Measurements from ENCODE around the gene IRF4. TPM values are rescaled to one million over a fixed set of nuclear protein-coding genes. Genes with fewer than 3 reads are reported as not detected.

Gene IRF4
- total RNA-seq, 1 experiment from 2014 or later: 0.15 TPM

- ChIA-PET POLR2A (ENCODE audit: unreplicated experiment) (no interaction called here), CTCF (no interaction called here)
- Histone ChIP-seq H3K9ac (ENCODE audit: low read length) (no peak overlapping the region), H3K4me2 (ENCODE audit: low read length) (no peak overlapping the region), H2AFZ (ENCODE audit: low read length) (no peak overlapping the region), H3K4me1 (ENCODE audit: insufficient read depth, low read length) (no peaks in the 10 kb centered on the region), H4K20me1 (ENCODE audit: low read length) (no peaks in the 10 kb centered on the region), H3K9me3 (ENCODE audit: low read length) (no peaks in the 10 kb centered on the region), H3K4me3 (ENCODE audit: low read length) (no peak overlapping the region), H3K79me2 (ENCODE audit: low read length) (no peaks in the 10 kb centered on the region), H3K9me2 (replicated peaks; ENCODE audit: low read length) (no peaks in the 10 kb centered on the region), H3K27me3 (ENCODE audit: low read length) (no peaks in the 10 kb centered on the region), H3K36me3 (ENCODE audit: low read depth, low read length) (no peaks in the 10 kb centered on the region), H3K27ac (ENCODE audit: low read length) (no peak overlapping the region), H3F3A (ENCODE audit: low read length, unreplicated experiment) (no peaks in the 10 kb centered on the region)
- DNase-seq: peak; percentile 16
- no peak for ATAC-seq
- TF ChIP-seq EZH2phosphoT487 (IDR thresholded peaks at IDR 0.05; ENCODE audit: borderline replicate concordance, low read length) (no peak), CTCF (conservative IDR thresholded peaks at IDR 0.05; ENCODE audit: low read depth, low read length) (no peak), EZH2 (IDR thresholded peaks at IDR 0.05; ENCODE audit: low read length, unreplicated experiment) (no peak)
- intact Hi-C loops (cut with micrococcal nuclease): no loop called here
- no TSS peak for BruUV-seq (replicated peaks)
Observed at GRCh38 chr6:346386-347030, 45.0 kb upstream of the IRF4 start.

- H2AFZ ChIP-seq (ENCODE audit: low read length): no peak overlapping the region
- DNase-seq: no peak
- ATAC-seq: no peak
- no peak overlapping the region for H3K4me3 ChIP-seq (ENCODE audit: low read length)
- TF ChIP-seq CTCF (conservative IDR thresholded peaks at IDR 0.05; ENCODE audit: low read depth, low read length): no peak
- TF ChIP-seq EZH2phosphoT487 (IDR thresholded peaks at IDR 0.05; ENCODE audit: borderline replicate concordance, low read length): no peak
- no peak for TF ChIP-seq EZH2 (IDR thresholded peaks at IDR 0.05; ENCODE audit: low read length, unreplicated experiment)
- H4K20me1 ChIP-seq (ENCODE audit: low read length): no peaks in the 10 kb centered on the region
- H3K4me1 ChIP-seq (ENCODE audit: insufficient read depth, low read length): no peaks in the 10 kb centered on the region
- no peaks in the 10 kb centered on the region for H3K9me3 ChIP-seq (ENCODE audit: low read length)
- H3F3A ChIP-seq (ENCODE audit: low read length, unreplicated experiment): no peaks in the 10 kb centered on the region
- no peaks in the 10 kb centered on the region for H3K79me2 ChIP-seq (ENCODE audit: low read length)
- H3K9me2 ChIP-seq (replicated peaks; ENCODE audit: low read length): no peaks in the 10 kb centered on the region
- H3K36me3 ChIP-seq (ENCODE audit: low read depth, low read length): no peaks in the 10 kb centered on the region
- no peak overlapping the region for H3K27ac ChIP-seq (ENCODE audit: low read length)
- H3K9ac ChIP-seq (ENCODE audit: low read length): no peak overlapping the region
- no peak overlapping the region for H3K4me2 ChIP-seq (ENCODE audit: low read length)
- no peaks in the 10 kb centered on the region for H3K27me3 ChIP-seq (ENCODE audit: low read length)
- intact Hi-C loops (cut with micrococcal nuclease): no loop called here
- ChIA-PET CTCF (no interaction called here), POLR2A (ENCODE audit: unreplicated experiment) (no interaction called here)
- no TSS peak for BruUV-seq (replicated peaks)
Observed at GRCh38 chr6:347232-347631, 44.3 kb upstream of the IRF4 start.

GRCh38 chr6:347951-348859 lies 43.3 kb upstream of the IRF4 start:
- DNase-seq: no peak
- no peak for ATAC-seq
- TF ChIP-seq CTCF (conservative IDR thresholded peaks at IDR 0.05; ENCODE audit: low read depth, low read length): no peak
- no peak for TF ChIP-seq EZH2phosphoT487 (IDR thresholded peaks at IDR 0.05; ENCODE audit: borderline replicate concordance, low read length)
- TF ChIP-seq EZH2 (IDR thresholded peaks at IDR 0.05; ENCODE audit: low read length, unreplicated experiment): no peak
- Histone ChIP-seq H3K9ac (ENCODE audit: low read length) (no peak overlapping the region), H4K20me1 (ENCODE audit: low read length) (no peaks in the 10 kb centered on the region), H2AFZ (ENCODE audit: low read length) (no peak overlapping the region), H3K79me2 (ENCODE audit: low read length) (no peaks in the 10 kb centered on the region), H3K9me3 (ENCODE audit: low read length) (no peaks in the 10 kb centered on the region), H3K4me2 (ENCODE audit: low read length) (no peak overlapping the region), H3K27ac (ENCODE audit: low read length) (no peak overlapping the region), H3K27me3 (ENCODE audit: low read length) (no peaks in the 10 kb centered on the region), H3F3A (ENCODE audit: low read length, unreplicated experiment) (no peaks in the 10 kb centered on the region), H3K9me2 (replicated peaks; ENCODE audit: low read length) (no peaks in the 10 kb centered on the region), H3K4me1 (ENCODE audit: insufficient read depth, low read length) (no peaks in the 10 kb centered on the region), H3K36me3 (ENCODE audit: low read depth, low read length) (no peaks in the 10 kb centered on the region), H3K4me3 (ENCODE audit: low read length) (no peak overlapping the region)
- intact Hi-C loops (cut with micrococcal nuclease): no loop called here
- ChIA-PET POLR2A (ENCODE audit: unreplicated experiment) (no interaction called here), CTCF (no interaction called here)
- BruUV-seq (replicated peaks): no TSS peak
